COLO829 (cell line): ENCODE results near the gene MILR1.
"Not testable (repeated sequence)": the region's sequence is repeated elsewhere in the genome, so short reads cannot be mapped to it uniquely, and the experiment has no call there.

Experiments
- DNase-seq: peaks from one replicate; pipeline ENCODE4 v3.0.0; 2012; ENCODE audit warnings: low spot score

MILR1 gene

GRCh38 chr17:64426596-64426995 lies 22.3 kb upstream of the MILR1 start:
- DNase-seq: no peak

GRCh38 chr17:64428406-64428805 lies 20.5 kb upstream of the MILR1 start:
- no peak for DNase-seq

GRCh38 chr17:64430036-64430435 lies 18.9 kb upstream of the MILR1 start:
- DNase-seq: not testable (repeated sequence)

GRCh38 chr17:64431534-64431933 lies 17.4 kb upstream of the MILR1 start:
- no peak for DNase-seq

- no peak for DNase-seq
These were observed 10.9 kb upstream of the MILR1 start for GRCh38 chr17:64437944-64438525.

GRCh38 chr17:64439521-64439920 lies 9.4 kb upstream of the MILR1 start:
- DNase-seq: not testable (repeated sequence)

- no peak for DNase-seq
These were observed 9.0 kb upstream of the MILR1 start for GRCh38 chr17:64439956-64440355.

- no peak for DNase-seq
These were observed 7.0 kb upstream of the MILR1 start for GRCh38 chr17:64441772-64442540.

GRCh38 chr17:64442541-64442971 lies 6.4 kb upstream of the MILR1 start:
- no peak for DNase-seq

GRCh38 chr17:64443086-64443760 lies 5.7 kb upstream of the MILR1 start:
- no peak for DNase-seq

- no peak for DNase-seq
These were observed 1.4 kb upstream of the MILR1 start for GRCh38 chr17:64447526-64447925.

- DNase-seq: no peak
These were observed 630 bp downstream of the MILR1 start for GRCh38 chr17:64449545-64449944.

GRCh38 chr17:64455993-64456885 lies 7.3 kb downstream of the MILR1 start:
- DNase-seq: no peak

GRCh38 chr17:64457156-64457555 lies 8.2 kb downstream of the MILR1 start:
- no peak for DNase-seq

GRCh38 chr17:64458756-64459155 lies 9.8 kb downstream of the MILR1 start:
- no peak for DNase-seq

GRCh38 chr17:64459284-64459747 lies 10.4 kb downstream of the MILR1 start:
- no peak for DNase-seq

GRCh38 chr17:64459818-64460217 lies 10.9 kb downstream of the MILR1 start:
- DNase-seq: not testable (repeated sequence)

- no peak for DNase-seq
These were observed 12.0 kb downstream of the MILR1 start for GRCh38 chr17:64460955-64461354.

- peak; percentile 20 for DNase-seq
These were observed 12.9 kb downstream of the MILR1 start for GRCh38 chr17:64461788-64462187.

- no peak for DNase-seq
These were observed 17.3 kb downstream of the MILR1 start for GRCh38 chr17:64466019-64466735.

- DNase-seq: not testable (repeated sequence)
These were observed 17.9 kb downstream of the MILR1 start for GRCh38 chr17:64466834-64467233.
